PC-3 (cell line): ENCODE results near the gene RPS19BP1. TPM values are rescaled to one million over a fixed set of nuclear protein-coding genes. Genes with fewer than 3 reads are reported as not detected.
A peak's percentile ranks its signal among the peaks of the same experiment; 100 is the strongest.
"Not testable (repeated sequence)": the region's sequence is repeated elsewhere in the genome, so short reads cannot be mapped to it uniquely, and the experiment has no call there.

Source experiments
- ATAC-seq: fragments of 200-7000 bp; cut with Tn5 transposase; 2 replicates; pipeline ENCODE4 v1.9.1; 2020; ENCODE audit warnings: mild to moderate bottlenecking, moderate library complexity
- BruUV-seq: library from RNA; stranded (reverse); fragments of 400-500 nt; replicated peaks from 2 replicates; lab custom pipeline; 2021; lab: Mats Ljungman, UMichigan
- CTCF ChIA-PET: fragments of 300-600 bp; sonication (Branson Sonifier 250); formaldehyde crosslinking; loops from one replicate; lab custom pipeline; 2022; ENCODE audit warnings: antibody characterized with exemption; lab: Charles Lee
- POLR2A ChIA-PET: fragments of 300-600 bp; sonication (Branson Sonifier 250); formaldehyde crosslinking; loops from one replicate; lab custom pipeline; 2022; ENCODE audit warnings: antibody characterized with exemption; ENCODE audit not compliant: unreplicated experiment; lab: Charles Lee
- DNase-seq: peaks from one replicate; pipeline ENCODE4 v3.0.0-alpha.2; 2015
- H2AFZ ChIP-seq: fragments of 300-600 bp; sonication (generic); 2 replicates; pipeline ENCODE4 v1.6.0; 2016; ENCODE audit warnings: antibody characterized with exemption, low read length
- H3F3A ChIP-seq: fragments of 300-600 bp; sonication (generic); one replicate; pipeline ENCODE4 v1.6.0; 2017; ENCODE audit warnings: antibody characterized with exemption, low read length, control low read depth, mild to moderate bottlenecking; ENCODE audit not compliant: unreplicated experiment
- H3K27ac ChIP-seq: fragments of 300-600 bp; sonication (generic); 2 replicates; pipeline ENCODE4 v1.5.1; 2016; ENCODE audit warnings: mild to moderate bottlenecking, low read length
- H3K27me3 ChIP-seq: fragments of 300-600 bp; sonication (generic); 2 replicates; pipeline ENCODE4 v1.6.1; 2016; ENCODE audit warnings: low read length, mixed read lengths
- H3K36me3 ChIP-seq: fragments of 300-600 bp; sonication (generic); 2 replicates; pipeline ENCODE4 v1.6.1; 2016; ENCODE audit warnings: low read depth, mixed run types, low read length, mixed read lengths
- H3K4me1 ChIP-seq: fragments of 300-600 bp; sonication (generic); 2 replicates; pipeline ENCODE4 v1.5.1; 2016; ENCODE audit warnings: low read length; ENCODE audit not compliant: insufficient read depth
- H3K4me2 ChIP-seq: fragments of 300-600 bp; sonication (generic); 2 replicates; pipeline ENCODE4 v1.6.0; 2016; ENCODE audit warnings: low read length
- H3K4me3 ChIP-seq: fragments of 300-600 bp; sonication (generic); 2 replicates; pipeline ENCODE4 v1.5.1; 2016; ENCODE audit warnings: mild to moderate bottlenecking, low read length, mixed read lengths
- H3K79me2 ChIP-seq: fragments of 300-600 bp; sonication (generic); 2 replicates; pipeline ENCODE4 v1.6.1; 2017; ENCODE audit warnings: low read length, mixed read lengths
- H3K9ac ChIP-seq: fragments of 300-600 bp; sonication (generic); 2 replicates; pipeline ENCODE4 v1.6.0; 2016; ENCODE audit warnings: mild to moderate bottlenecking, low read length
- H3K9me2 ChIP-seq: fragments of 300-600 bp; sonication (generic); replicated peaks from 2 replicates; pipeline ENCODE4 v1.6.1; 2016; ENCODE audit warnings: mixed run types, low read length, mixed read lengths
- H3K9me3 ChIP-seq: fragments of 300-600 bp; sonication (generic); 2 replicates; pipeline ENCODE4 v1.6.1; 2016; ENCODE audit warnings: low read length, mixed read lengths
- H4K20me1 ChIP-seq: fragments of 300-600 bp; sonication (generic); 2 replicates; pipeline ENCODE4 v1.6.1; 2016; ENCODE audit warnings: low read length, mixed read lengths
- CTCF ChIP-seq: fragments of 300-600 bp; sonication (generic); conservative IDR thresholded peaks from 2 replicates; pipeline ENCODE4 v1.5.1; 2017; ENCODE audit warnings: antibody characterized with exemption, low read depth, mild to moderate bottlenecking, low read length
- EZH2 ChIP-seq: fragments of 300-600 bp; sonication (generic); IDR thresholded peaks from one replicate; pipeline ENCODE4 v1.6.1; 2017; ENCODE audit warnings: antibody characterized with exemption, mild to moderate bottlenecking, low read length; ENCODE audit not compliant: unreplicated experiment
- EZH2phosphoT487 ChIP-seq: fragments of 300-600 bp; sonication (generic); IDR thresholded peaks from 2 replicates; pipeline ENCODE4 v1.6.1; 2018; ENCODE audit warnings: mild to moderate bottlenecking, antibody characterized with exemption, low read length, borderline replicate concordance
- intact Hi-C: fragments of 100-400 bp; cut with micrococcal nuclease; formaldehyde crosslinking; loops from 2 replicates; pipeline ENCODE4 v1.9.0; 2023
- total RNA-seq: library from RNA; depleted of rRNA; stranded (reverse); fragments of >200 nt; gene quantifications from 2 replicates; pipeline ENCODE4 v1.2.3, GENCODE V29; 2014

The RPS19BP1 gene
- total RNA-seq, 1 experiment from 2014 or later = 253 TPM

DNA sequence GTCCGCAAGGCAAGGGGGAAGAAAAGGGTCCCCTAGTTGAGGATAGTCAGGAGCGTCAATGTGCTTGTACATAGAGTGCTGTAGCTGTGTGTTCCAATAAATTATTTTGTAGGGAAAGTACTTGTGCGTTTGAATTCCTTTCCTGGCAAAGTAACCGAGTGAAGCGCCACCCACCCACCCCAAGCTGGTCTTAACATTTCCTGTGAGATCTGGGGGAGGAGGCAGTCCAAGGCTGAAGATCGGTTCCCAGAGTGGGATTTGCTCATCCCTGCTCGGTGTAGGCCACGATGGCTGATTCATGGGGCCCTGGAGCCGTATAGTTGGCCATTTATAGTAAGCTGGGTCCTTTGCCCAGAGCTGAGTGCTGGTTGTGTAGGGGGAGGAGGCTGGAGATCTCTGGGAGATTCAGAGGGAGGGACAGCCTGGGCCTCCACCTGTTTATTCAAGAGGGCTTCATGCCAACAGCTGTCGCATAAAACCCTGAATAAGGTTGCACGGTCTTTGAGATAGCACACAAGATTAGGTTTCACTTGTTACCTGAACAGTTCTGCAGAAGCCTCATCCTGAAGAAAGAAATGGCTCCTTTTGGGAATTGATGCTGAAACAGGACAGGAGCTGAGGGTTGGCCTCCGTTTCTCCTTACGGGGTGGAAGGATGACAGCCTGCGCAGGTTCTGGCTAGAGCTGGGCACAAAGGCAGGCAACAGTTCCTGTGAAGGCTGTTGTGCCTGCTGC, 9.8 kb downstream of the RPS19BP1 start:
- ATAC-seq (peak; percentile 12), DNase-seq (peak; percentile 50)
- no peaks in the 10 kb centered on the region for H3K9me2 ChIP-seq
- peaks cover 44% of the 10 kb centered on the region for H4K20me1 ChIP-seq
- BruUV-seq = no TSS peak
- ChIA-PET CTCF (no interaction called here), POLR2A (interaction anchor here (0.5 kb wide), 1 partner anchor 842 kb away, joined by 4 read pairs; no protein-coding TSS in a partner anchor)
- peaks cover 19% of the 10 kb centered on the region for H3K4me1 ChIP-seq
- H3K4me2 ChIP-seq = peak overlapping the region; percentile 93
- TF ChIP-seq EZH2phosphoT487 = no peak
- no peak for TF ChIP-seq EZH2
- no peak for TF ChIP-seq CTCF
- H3K79me2 ChIP-seq = peaks cover 43% of the 10 kb centered on the region
- peak overlapping the region; percentile 100; the same call in 1 of the 2 replicates for H3K9ac ChIP-seq
- H3K36me3 ChIP-seq = peaks cover 19% of the 10 kb centered on the region
- H3K4me3 ChIP-seq = peak overlapping the region; percentile 99
- H3F3A ChIP-seq = peaks cover 18% of the 10 kb centered on the region
- no peak overlapping the region for H2AFZ ChIP-seq
- intact Hi-C loops = no loop called here
- H3K27me3 ChIP-seq = no peaks in the 10 kb centered on the region
- H3K9me3 ChIP-seq = no peaks in the 10 kb centered on the region
- H3K27ac ChIP-seq = peak overlapping the region; percentile 5; the same call in 1 of the 2 replicates

- Histone ChIP-seq H3K4me1 (peaks cover 19% of the 10 kb centered on the region), H3K36me3 (peaks cover 19% of the 10 kb centered on the region), H3K79me2 (peaks cover 44% of the 10 kb centered on the region), H3F3A (peaks cover 18% of the 10 kb centered on the region), H3K9ac (peak overlapping the region; percentile 100), H3K4me2 (peak overlapping the region; percentile 93), H3K4me3 (peak overlapping the region; percentile 99), H4K20me1 (peaks cover 40% of the 10 kb centered on the region)
- H2AFZ ChIP-seq, DNase-seq, CTCF ChIA-PET, H3K27me3 ChIP-seq, ATAC-seq, intact Hi-C loops, H3K9me3 ChIP-seq, BruUV-seq, POLR2A ChIA-PET, H3K27ac ChIP-seq, H3K9me2 ChIP-seq: not testable (repeated sequence)
Measured at GRCh38 chr22:39522091-39522490, 10.5 kb downstream of the RPS19BP1 start.

GRCh38 chr22:39521106-39521885, 11.3 kb downstream of the RPS19BP1 start:
- intact Hi-C loops, H2AFZ ChIP-seq, H3K9me2 ChIP-seq, DNase-seq, POLR2A ChIA-PET, H3K27me3 ChIP-seq, ATAC-seq, CTCF ChIA-PET, H3K9me3 ChIP-seq: not testable (repeated sequence)
- H3K79me2 ChIP-seq = peaks cover 44% of the 10 kb centered on the region
- peaks cover 19% of the 10 kb centered on the region for H3K4me1 ChIP-seq
- peaks cover 40% of the 10 kb centered on the region for H4K20me1 ChIP-seq
- peak overlapping the region; percentile 100 for H3K9ac ChIP-seq
- TSS peak; percentile 56 for BruUV-seq
- H3K4me3 ChIP-seq = peak overlapping the region; percentile 99
- peak overlapping the region; percentile 93 for H3K4me2 ChIP-seq
- H3K27ac ChIP-seq = peak overlapping the region; percentile 80
- H3F3A ChIP-seq = peaks cover 18% of the 10 kb centered on the region
- H3K36me3 ChIP-seq = peaks cover 19% of the 10 kb centered on the region
